Stomach smooth muscle (tissue), 2 donors: ENCODE results near the gene NBAS.

Source experiments
- H3K27ac ChIP-seq: one replicate; pipeline ENCODE4 v1.7.0; 2013; ENCODE audit warnings: mild to moderate bottlenecking, low read length, inconsistent platforms
- H3K27me3 ChIP-seq, 2 donors: one replicate each; pipeline ENCODE4 v1.7.0; 2013; ENCODE audit warnings: low read length in 2 of 2; ENCODE audit not compliant: insufficient read depth in 2 of 2, control insufficient read depth in 1 of 2
- H3K36me3 ChIP-seq, 2 donors: one replicate each; pipeline ENCODE4 v1.7.0; 2013; ENCODE audit warnings: low read length in 2 of 2; ENCODE audit not compliant: control insufficient read depth in 2 of 2, insufficient read depth in 2 of 2
- H3K4me1 ChIP-seq: one replicate; pipeline ENCODE4 v1.7.0; 2013; ENCODE audit warnings: low read length; ENCODE audit not compliant: control insufficient read depth, insufficient read depth
- H3K4me3 ChIP-seq, 2 donors: one replicate each; pipeline ENCODE4 v1.7.0; 2013; ENCODE audit warnings: low read length in 2 of 2
- H3K9ac ChIP-seq, 2 donors: one replicate each; pipeline ENCODE4 v1.7.0; 2013; ENCODE audit warnings: low read length in 2 of 2, mild to moderate bottlenecking in 1 of 2
- H3K9me3 ChIP-seq, 2 donors: one replicate each; pipeline ENCODE4 v1.7.0; 2013; ENCODE audit warnings: low read length in 2 of 2; ENCODE audit not compliant: control insufficient read depth in 2 of 2
- donor health status: healthy.
- donor health status: Pancreatic carcinoma.

NBAS gene

DNA sequence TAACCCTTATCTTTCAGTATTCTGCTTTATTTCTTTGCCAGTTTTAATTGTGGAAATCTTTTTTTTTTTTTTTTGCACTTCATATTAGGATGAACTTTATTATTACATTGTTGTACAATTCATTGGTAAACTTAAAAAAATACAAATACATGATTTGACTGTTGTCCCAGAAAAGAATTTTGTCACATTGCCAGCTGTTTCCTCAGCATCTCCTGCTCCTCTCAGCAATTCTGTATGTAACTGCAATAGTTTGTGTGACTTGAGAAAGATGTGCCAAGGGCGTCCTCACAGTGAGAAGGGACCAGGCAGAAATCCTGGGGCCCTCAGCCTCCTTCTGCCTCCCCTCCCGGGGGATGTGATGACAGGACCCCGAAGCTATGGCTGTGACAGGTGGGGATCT is 254.4 kb downstream of the NBAS start:
- Histone ChIP-seq H3K9me3 (no peaks in the 10 kb centered on the region), H3K27me3 (no peaks in the 10 kb centered on the region), H3K9ac (no peak overlapping the region), H3K27ac (no peak overlapping the region), H3K4me3 (no peak overlapping the region), H3K4me1 (no peaks in the 10 kb centered on the region), H3K36me3 (peaks cover 11 to 18% of the 10 kb centered on the region in 2 donors)

DNA sequence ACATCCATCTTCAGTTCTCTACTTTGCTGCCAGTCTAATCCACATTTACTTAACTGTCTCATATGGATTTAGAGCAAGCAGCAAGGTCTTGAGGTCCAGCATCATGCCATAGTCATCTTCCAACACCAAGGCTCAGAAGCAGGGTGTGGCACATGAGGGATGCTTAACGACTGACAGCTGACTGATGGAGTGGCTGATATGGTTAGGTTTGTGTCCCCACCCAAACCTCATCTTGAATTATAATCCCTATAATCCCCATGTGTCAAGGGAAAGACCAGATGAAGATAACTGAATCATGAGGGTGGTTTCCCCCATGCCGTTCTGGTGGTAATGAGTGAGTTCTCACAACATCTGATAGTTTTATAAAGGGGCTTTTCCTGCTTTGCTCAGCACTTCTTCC is 257.3 kb downstream of the NBAS start:
- Histone ChIP-seq H3K9me3 (no peaks in the 10 kb centered on the region), H3K4me1 (no peaks in the 10 kb centered on the region), H3K4me3 (no peak overlapping the region), H3K9ac (no peak overlapping the region), H3K27ac (no peak overlapping the region), H3K36me3 (peaks cover 18% of the 10 kb centered on the region in 2 donors), H3K27me3 (no peaks in the 10 kb centered on the region)

DNA sequence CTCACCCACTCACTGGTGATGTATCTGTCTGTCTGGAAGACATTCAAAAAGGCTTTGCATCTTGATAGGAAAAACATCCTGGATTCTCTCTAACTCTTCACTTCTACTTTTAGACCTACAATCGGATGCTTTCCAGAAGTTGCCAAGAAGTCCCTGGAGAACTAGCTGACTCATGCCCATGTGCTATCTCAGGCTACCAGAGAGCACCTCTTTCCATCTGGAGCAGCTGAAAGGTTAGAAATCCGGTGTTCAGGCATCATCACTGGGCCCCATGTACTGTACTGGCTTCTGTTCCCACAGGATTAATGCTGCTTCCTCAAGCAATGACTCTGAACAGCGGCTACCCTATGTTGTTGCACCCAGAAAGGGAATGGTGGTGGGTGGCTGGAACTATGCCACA is 259.0 kb downstream of the NBAS start:
- H3K27me3 ChIP-seq, result no peaks in the 10 kb centered on the region
- H3K36me3 ChIP-seq, result peaks cover 13 to 16% of the 10 kb centered on the region in 2 donors
- H3K4me1 ChIP-seq, result no peaks in the 10 kb centered on the region
- no peak overlapping the region for H3K4me3 ChIP-seq
- H3K9me3 ChIP-seq, result no peaks in the 10 kb centered on the region
- H3K9ac ChIP-seq, result no peak overlapping the region
- H3K27ac ChIP-seq, result no peak overlapping the region

DNA sequence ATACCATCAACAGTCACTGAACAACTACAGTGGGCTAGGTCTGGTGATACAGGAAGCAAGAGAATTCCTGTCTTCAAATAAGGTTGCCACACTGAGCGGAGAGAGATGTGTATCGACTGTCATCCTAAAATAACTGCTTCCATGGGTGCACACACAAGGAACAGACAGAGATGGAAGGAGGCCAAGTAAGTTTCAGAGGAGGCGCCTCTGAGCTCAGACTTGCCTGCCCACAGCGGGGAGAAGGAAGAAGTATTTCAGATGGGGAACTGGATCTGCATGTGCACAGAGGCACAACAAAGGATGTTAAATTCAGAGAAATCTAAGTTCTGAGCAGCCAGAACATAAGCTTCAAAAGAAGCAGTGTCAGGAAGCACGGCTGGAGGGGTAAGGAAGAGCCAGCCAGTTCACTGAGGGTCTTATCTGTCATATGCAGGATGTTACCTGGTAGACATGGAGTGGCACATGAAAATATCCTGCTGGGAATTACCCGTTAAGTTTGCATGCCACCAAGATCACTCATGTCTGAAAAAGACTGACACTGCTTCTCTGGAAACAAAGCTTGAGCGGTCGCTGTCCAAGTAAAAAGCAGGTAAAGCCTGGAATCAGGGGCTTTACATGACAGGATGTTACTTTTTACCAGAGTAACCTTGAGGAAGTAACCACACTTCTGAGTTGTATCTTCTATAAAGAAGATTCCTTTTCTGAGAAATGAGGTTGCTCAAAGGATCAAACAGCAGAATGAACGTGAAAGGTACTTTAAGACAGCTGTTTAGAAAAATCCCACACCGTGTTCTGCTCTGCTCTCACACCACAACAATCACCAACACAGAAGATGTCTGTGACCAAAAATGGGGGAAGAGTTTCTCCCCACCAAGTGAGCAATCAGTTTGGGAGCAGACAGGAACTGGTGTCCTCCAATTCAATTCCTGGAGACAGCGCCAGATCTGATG is 260.2 kb downstream of the NBAS start:
- Histone ChIP-seq H3K4me1 (no peaks in the 10 kb centered on the region), H3K27ac (no peak overlapping the region), H3K4me3 (no peak overlapping the region), H3K27me3 (no peaks in the 10 kb centered on the region), H3K36me3 (peaks cover 6 to 16% of the 10 kb centered on the region in 2 donors), H3K9me3 (no peaks in the 10 kb centered on the region), H3K9ac (no peak overlapping the region)

DNA sequence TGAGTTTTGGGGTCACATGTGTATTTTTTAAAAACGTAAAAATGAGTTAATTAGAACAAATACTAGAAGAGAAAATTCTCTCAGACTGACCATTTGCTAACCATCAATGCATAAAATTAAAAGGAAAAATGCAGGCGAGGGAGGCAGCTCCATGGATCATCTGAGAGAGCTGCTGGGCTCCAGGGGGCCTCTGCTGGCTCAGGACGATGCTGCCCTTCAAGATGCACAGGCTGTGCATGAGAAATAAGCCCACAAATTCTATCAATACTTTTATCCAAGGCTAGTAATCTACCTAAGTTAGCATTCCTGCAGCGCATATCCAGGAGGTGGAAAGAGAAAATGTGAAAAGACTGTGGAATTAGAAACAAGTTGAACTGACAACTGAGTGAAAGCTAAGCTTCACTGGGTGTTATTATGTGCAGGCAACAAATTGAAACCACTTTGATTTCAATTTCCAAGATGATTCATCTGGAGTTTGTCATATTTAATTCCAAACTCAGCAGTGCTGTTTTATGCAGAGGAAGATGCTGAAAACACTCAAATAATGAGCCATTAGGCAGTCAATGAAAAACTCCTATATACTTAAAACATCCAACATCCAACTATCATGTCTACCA is 261.1 kb downstream of the NBAS start:
- no peak overlapping the region for H3K9ac ChIP-seq
- no peak overlapping the region for H3K27ac ChIP-seq
- peaks cover 6 to 16% of the 10 kb centered on the region in 2 donors for H3K36me3 ChIP-seq
- no peaks in the 10 kb centered on the region for H3K9me3 ChIP-seq
- no peak overlapping the region for H3K4me3 ChIP-seq
- H3K4me1 ChIP-seq, result no peaks in the 10 kb centered on the region
- H3K27me3 ChIP-seq, result no peaks in the 10 kb centered on the region

DNA sequence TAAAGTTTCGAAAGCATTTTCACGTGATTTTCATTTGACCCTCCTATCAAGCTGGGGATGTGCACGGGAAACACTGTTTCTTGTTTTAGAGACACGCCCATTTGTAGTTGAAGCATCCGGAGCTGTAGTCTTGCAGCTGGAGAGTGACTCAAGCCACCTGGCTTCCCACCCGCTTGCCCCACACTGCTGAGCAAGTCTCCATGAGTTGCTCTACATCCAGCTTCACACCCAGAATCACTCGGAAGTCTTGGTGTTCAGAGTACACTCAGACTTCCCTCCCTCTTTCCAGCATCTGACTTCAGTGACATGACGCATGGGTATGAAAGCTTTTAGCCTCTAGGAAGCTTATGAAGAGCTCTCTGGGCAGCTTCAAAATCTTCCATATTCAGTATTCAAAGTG is 262.4 kb downstream of the NBAS start:
- no peaks in the 10 kb centered on the region for H3K27me3 ChIP-seq
- no peak overlapping the region for H3K27ac ChIP-seq
- H3K9ac ChIP-seq, result no peak overlapping the region
- no peaks in the 10 kb centered on the region for H3K9me3 ChIP-seq
- no peaks in the 10 kb centered on the region for H3K4me1 ChIP-seq
- peaks cover 10 to 17% of the 10 kb centered on the region in 2 donors for H3K36me3 ChIP-seq
- H3K4me3 ChIP-seq, result no peak overlapping the region

DNA sequence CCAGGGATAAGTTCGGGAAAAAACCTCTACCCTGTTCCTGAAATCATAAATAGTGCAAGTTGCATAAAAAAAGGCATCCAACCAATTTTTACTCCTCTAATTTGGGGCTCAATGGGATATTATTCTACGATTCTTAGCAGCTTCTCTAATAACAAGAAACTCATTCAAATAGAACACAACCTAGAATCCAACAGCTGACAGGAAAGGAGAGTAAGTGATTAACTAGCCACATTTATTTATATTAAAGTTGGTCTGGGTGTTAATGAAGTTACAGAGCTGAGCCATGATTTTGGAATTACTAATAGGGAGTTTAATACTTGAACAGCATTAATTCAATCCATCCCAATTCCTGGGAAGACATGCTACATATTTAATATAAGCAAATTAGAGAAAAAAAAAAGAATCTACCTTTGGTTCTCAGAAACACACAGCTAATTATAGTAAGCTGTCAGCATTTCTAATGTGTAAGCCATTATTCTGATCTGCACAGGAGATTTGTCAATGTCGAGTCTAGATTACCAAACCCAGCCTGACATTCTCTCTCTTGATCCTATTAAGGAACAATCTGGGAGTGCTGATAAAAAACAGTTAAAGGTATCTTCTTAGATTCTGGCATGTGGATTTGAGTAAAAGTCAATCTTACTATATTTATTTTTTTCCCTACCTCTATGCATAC is 267.7 kb downstream of the NBAS start:
- H3K4me3 ChIP-seq, result no peak overlapping the region
- H3K27ac ChIP-seq, result no peak overlapping the region
- H3K27me3 ChIP-seq, result no peaks in the 10 kb centered on the region
- peaks cover 4 to 17% of the 10 kb centered on the region in 2 donors for H3K36me3 ChIP-seq
- no peak overlapping the region for H3K9ac ChIP-seq
- no peaks in the 10 kb centered on the region for H3K4me1 ChIP-seq
- H3K9me3 ChIP-seq, result no peaks in the 10 kb centered on the region

DNA sequence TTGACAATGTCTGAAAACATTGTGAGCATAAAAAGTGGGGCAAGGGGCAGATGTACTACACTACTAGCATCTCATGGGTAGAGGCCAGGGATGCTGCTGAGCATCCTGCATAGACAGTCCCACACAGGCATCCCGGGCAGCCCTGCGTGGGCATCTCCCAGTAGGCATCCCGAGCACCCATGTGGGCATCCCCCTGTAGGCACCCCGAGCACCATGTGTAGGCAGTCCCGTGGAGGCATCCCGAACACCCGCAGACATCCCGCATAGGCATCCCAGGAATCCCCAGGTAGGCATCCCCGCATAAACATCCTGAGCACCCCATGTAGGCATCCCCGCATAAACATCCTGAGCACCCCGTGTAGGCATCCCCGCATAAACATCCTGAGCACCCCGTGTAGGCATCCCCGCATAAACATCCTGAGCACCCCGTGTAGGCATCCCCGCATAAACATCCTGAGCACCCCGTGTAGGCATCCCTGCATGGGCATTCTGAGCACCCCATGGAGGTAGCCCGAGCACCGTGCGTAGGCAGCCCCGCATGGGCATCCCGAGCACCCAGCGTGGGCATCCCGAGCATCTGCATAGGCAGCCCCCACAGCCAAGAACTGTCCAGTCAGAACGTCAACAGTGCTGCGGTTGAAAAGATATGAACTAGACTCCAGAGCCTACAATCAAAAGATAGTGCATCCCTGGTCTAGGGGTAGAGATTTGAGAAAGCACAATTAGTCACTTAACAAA is 273.5 kb downstream of the NBAS start:
- H3K27ac ChIP-seq, result no peak overlapping the region
- H3K4me1 ChIP-seq, result no peaks in the 10 kb centered on the region
- peaks cover 0 to 15% of the 10 kb centered on the region in 2 donors for H3K36me3 ChIP-seq
- H3K9me3 ChIP-seq, result no peaks in the 10 kb centered on the region
- H3K27me3 ChIP-seq, result no peaks in the 10 kb centered on the region
- no peak overlapping the region for H3K4me3 ChIP-seq
- H3K9ac ChIP-seq, result no peak overlapping the region

DNA sequence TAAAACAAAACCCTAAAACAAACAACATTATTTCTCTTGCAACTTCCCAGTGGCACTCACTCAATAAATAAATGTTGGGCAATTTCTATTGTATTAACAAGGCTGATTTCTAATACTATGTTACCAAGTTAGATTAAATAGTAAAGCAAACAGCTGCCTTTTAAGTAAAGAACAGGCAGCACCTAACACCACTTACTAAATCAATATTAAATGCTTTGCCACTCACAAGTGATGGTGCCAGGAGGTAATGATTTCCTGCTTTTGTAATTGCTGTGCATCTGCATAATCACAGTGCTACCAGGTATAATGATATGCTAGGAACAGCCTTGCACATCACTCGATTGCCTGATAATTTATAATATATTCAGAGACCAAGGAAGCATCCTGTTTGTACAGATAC is 276.5 kb downstream of the NBAS start:
- no peaks in the 10 kb centered on the region for H3K27me3 ChIP-seq
- no peak overlapping the region for H3K4me3 ChIP-seq
- H3K27ac ChIP-seq, result no peak overlapping the region
- H3K9ac ChIP-seq, result no peak overlapping the region
- no peaks in the 10 kb centered on the region for H3K4me1 ChIP-seq
- H3K9me3 ChIP-seq, result no peaks in the 10 kb centered on the region
- H3K36me3 ChIP-seq, result peaks cover 0 to 7% of the 10 kb centered on the region in 2 donors

DNA sequence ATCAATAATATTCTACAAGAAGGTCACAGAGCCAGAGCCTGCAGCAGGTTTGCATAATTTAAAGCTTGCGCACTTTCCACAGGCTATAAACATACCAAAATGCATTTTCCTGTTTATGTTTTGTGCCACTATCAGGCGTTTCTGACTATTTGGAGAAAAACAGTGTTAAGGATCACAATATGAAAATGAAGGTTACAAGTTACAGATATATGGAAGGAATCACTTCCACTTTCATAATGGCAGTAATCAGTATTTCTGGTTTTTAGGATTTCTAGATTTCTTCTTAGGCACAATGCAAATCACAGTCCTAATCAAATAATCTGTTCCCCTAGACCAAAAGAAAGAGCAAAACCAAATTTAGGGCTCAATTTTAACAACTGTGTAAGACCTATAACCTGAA is 279.5 kb downstream of the NBAS start:
- no peak overlapping the region for H3K27ac ChIP-seq
- no peak overlapping the region for H3K4me3 ChIP-seq
- H3K27me3 ChIP-seq, result no peaks in the 10 kb centered on the region
- peaks cover 0 to 2% of the 10 kb centered on the region in 2 donors for H3K36me3 ChIP-seq
- no peak overlapping the region for H3K9ac ChIP-seq
- no peaks in the 10 kb centered on the region for H3K4me1 ChIP-seq
- no peaks in the 10 kb centered on the region for H3K9me3 ChIP-seq
